Stimulated activated CD8-positive, alpha-beta memory T cell treated with anti-CD3 and anti-CD28 coated beads, Interleukin-12 subunit alpha, Interleukin-12 subunit beta, amount 100 ng/mL, for 1 hour (primary cell): Measurements from ENCODE around the gene C2CD2.

Experiments used
- DNase-seq: peaks from one replicate; pipeline ENCODE4 v3.0.0-alpha.2; 2020; ENCODE audit warnings: low read depth

C2CD2 gene

GRCh38 chr21:41865002-41865777 is 88.6 kb downstream of the C2CD2 start:
- DNase-seq = no peak

GRCh38 chr21:41864311-41865001 is 89.4 kb downstream of the C2CD2 start:
- DNase-seq = no peak

- no peak for DNase-seq
These were observed 90.4 kb downstream of the C2CD2 start for GRCh38 chr21:41863439-41863740.

GRCh38 chr21:41861987-41862386 is 91.8 kb downstream of the C2CD2 start:
- DNase-seq = no peak

- DNase-seq = no peak
These were observed 92.6 kb downstream of the C2CD2 start for GRCh38 chr21:41861255-41861654.

- no peak for DNase-seq
These were observed 94.4 kb downstream of the C2CD2 start for GRCh38 chr21:41859297-41859980.

- DNase-seq = no peak
These were observed 95.1 kb downstream of the C2CD2 start for GRCh38 chr21:41858466-41859296.

- DNase-seq = no peak
These were observed 96.0 kb downstream of the C2CD2 start for GRCh38 chr21:41857771-41858300.

- DNase-seq = no peak
These were observed 97.2 kb downstream of the C2CD2 start for GRCh38 chr21:41856572-41856971.

- DNase-seq = no peak
These were observed 99.3 kb downstream of the C2CD2 start for GRCh38 chr21:41854426-41854995.

GRCh38 chr21:41852929-41853320 is 100.9 kb downstream of the C2CD2 start:
- no peak for DNase-seq

GRCh38 chr21:41852151-41852928 is 101.5 kb downstream of the C2CD2 start:
- DNase-seq = no peak

GRCh38 chr21:41851090-41851790 is 102.6 kb downstream of the C2CD2 start:
- DNase-seq = no peak

GRCh38 chr21:41850085-41850484 is 103.7 kb downstream of the C2CD2 start:
- DNase-seq = no peak

- DNase-seq = no peak
These were observed 104.7 kb downstream of the C2CD2 start for GRCh38 chr21:41848958-41849580.

GRCh38 chr21:41848533-41848932 is 105.3 kb downstream of the C2CD2 start:
- no peak for DNase-seq

GRCh38 chr21:41847066-41847804 is 106.6 kb downstream of the C2CD2 start:
- no peak for DNase-seq

- DNase-seq = no peak
These were observed 107.3 kb downstream of the C2CD2 start for GRCh38 chr21:41846536-41846935.

GRCh38 chr21:41846033-41846317 is 107.8 kb downstream of the C2CD2 start:
- no peak for DNase-seq
